ENCODE data around the gene TP63. TPM values are rescaled to one million over a fixed set of nuclear protein-coding genes. Genes with fewer than 3 reads are reported as not detected.

The TP63 gene
- total RNA-seq: 1.9 and 2.0 TPM in 2 replicates

DNA sequence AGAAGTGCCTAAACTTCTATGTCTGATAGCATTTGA is at the start of gene TP63:
Gene TP63, plus strand, starts transcription at position 17 of the 36 bp plus-strand sequence. CDS start 127 bp downstream, outside the sequence.

Small RNA genes within 50 kb of the gene (small RNA-seq; reads per million reads assigned to genes)
- gene AC078809.1 (not detected), gene MIR944 (not detected)
